Progenitor cell of endocrine pancreas (in vitro differentiated cells): Measurements from ENCODE around the gene TMTC2. TPM values are rescaled to one million over a fixed set of nuclear protein-coding genes. Genes with fewer than 3 reads are reported as not detected.

Experiments used
- DNase-seq: peaks from one replicate; pipeline ENCODE4 v3.0.0; 2021; ENCODE audit warnings: low spot score; ENCODE audit not compliant: unreplicated experiment
- H3K27ac Mint-ChIP-seq: 2 replicates; pipeline ENCODE4 v1.8.0; 2021; ENCODE audit warnings: mild to moderate bottlenecking, moderate library complexity, mixed read lengths
- H3K27me3 Mint-ChIP-seq: 2 replicates; pipeline ENCODE4 v1.8.0; 2021; ENCODE audit warnings: mixed read lengths
- H3K36me3 Mint-ChIP-seq: 2 replicates; pipeline ENCODE4 v1.8.0; 2022; ENCODE audit warnings: mixed read lengths; ENCODE audit not compliant: insufficient read depth
- H3K4me1 Mint-ChIP-seq: 2 replicates; pipeline ENCODE4 v1.8.0; 2021; ENCODE audit warnings: low read depth, mixed read lengths
- H3K4me3 Mint-ChIP-seq: 2 replicates; pipeline ENCODE4 v1.8.0; 2021; ENCODE audit warnings: low read depth, mild to moderate bottlenecking, moderate library complexity, mixed read lengths
- H3K9me3 Mint-ChIP-seq: 2 replicates; pipeline ENCODE4 v1.8.0; 2021; ENCODE audit warnings: low read depth, mixed read lengths
- total RNA-seq: library from RNA; stranded (reverse); gene quantifications from 2 replicates; pipeline ENCODE4 v1.2.1, GENCODE V29; 2021
- TF ChIP-seq, protein P1 (sequence below): fragments of 200-600 bp; sonication (generic); IDR thresholded peaks from one replicate; pipeline ENCODE4 v1.5.0; 2021; ENCODE audit warnings: antibody characterized with exemption, mild to moderate bottlenecking; ENCODE audit not compliant: unreplicated experiment

The TMTC2 gene
- total RNA-seq, 1 donor from 2014 or later: 15.4 TPM

DNA sequence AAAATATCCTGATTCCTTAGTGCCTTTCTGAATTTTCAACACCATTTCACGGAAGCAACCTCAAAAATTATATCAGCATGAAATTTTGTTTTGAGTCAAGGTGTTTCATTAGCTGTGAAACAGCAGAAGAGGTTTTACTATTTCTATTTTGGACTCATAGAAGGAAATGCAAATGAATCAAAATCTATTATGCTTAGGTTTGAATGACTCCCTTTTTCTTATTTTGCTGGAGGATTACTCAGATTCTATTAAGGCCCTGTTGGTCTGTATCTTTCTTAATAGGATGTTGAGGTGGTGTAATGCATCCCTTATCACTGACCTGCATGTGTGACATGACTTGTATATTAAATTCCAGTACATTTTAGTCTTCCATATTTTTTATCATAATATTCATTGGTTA, 165.8 kb downstream of the TMTC2 start:
- TF ChIP-seq, protein P1, sequence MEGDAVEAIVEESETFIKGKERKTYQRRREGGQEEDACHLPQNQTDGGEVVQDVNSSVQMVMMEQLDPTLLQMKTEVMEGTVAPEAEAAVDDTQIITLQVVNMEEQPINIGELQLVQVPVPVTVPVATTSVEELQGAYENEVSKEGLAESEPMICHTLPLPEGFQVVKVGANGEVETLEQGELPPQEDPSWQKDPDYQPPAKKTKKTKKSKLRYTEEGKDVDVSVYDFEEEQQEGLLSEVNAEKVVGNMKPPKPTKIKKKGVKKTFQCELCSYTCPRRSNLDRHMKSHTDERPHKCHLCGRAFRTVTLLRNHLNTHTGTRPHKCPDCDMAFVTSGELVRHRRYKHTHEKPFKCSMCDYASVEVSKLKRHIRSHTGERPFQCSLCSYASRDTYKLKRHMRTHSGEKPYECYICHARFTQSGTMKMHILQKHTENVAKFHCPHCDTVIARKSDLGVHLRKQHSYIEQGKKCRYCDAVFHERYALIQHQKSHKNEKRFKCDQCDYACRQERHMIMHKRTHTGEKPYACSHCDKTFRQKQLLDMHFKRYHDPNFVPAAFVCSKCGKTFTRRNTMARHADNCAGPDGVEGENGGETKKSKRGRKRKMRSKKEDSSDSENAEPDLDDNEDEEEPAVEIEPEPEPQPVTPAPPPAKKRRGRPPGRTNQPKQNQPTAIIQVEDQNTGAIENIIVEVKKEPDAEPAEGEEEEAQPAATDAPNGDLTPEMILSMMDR: no peak
- H3K9me3 Mint-ChIP-seq: no peaks in the 10 kb centered on the region
- no peak for DNase-seq
- no peak overlapping the region for H3K27ac Mint-ChIP-seq
- H3K4me3 Mint-ChIP-seq: no peak overlapping the region
- no peaks in the 10 kb centered on the region for H3K27me3 Mint-ChIP-seq
- H3K4me1 Mint-ChIP-seq: no peaks in the 10 kb centered on the region
- H3K36me3 Mint-ChIP-seq: peaks cover 6% of the 10 kb centered on the region

DNA sequence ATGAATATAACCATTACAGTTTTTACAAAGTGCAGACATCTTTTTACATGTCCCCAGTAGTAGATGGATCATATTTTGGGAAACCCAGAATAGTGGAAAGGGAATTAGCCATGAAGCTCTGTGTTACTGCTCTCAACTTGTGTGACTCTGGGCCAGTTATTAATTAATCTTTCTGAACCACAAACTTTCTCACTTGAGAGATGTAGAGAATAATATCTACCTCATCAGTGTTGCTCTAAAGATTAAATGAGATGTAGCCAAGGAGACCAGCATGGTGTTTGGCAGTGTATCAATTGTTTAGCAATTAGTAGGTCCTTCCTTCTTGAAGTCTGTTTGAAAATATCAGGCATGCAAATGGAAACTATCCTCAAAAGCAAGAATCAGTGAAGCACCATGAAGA, 169.2 kb downstream of the TMTC2 start:
- Mint-ChIP-seq H3K4me3 (no peak overlapping the region), H3K27me3 (no peaks in the 10 kb centered on the region)

DNA sequence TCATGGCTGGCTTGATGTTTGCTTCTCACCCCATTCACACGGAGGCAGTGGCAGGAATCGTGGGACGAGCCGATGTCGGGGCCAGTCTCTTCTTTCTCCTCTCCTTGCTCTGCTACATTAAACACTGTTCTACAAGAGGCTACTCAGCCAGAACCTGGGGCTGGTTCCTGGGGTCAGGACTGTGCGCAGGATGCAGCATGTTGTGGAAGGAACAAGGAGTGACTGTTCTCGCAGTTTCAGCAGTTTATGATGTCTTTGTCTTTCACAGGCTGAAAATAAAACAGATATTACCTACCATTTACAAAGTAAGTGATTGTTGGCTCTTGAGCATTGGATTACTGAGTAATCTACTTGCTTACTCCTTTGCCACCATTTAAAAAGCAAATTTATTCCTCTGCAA, 170.6 kb downstream of the TMTC2 start:
- no peak for DNase-seq
- Mint-ChIP-seq H3K4me1 (no peaks in the 10 kb centered on the region), H3K27ac (no peak overlapping the region), H3K9me3 (no peaks in the 10 kb centered on the region), H3K27me3 (no peaks in the 10 kb centered on the region), H3K4me3 (no peak overlapping the region), H3K36me3 (peaks cover 8% of the 10 kb centered on the region)
- TF ChIP-seq, protein P1: no peak

More for the DNA sequence above, 169.2 kb downstream of the TMTC2 start:
- no peak for DNase-seq
- no peaks in the 10 kb centered on the region for H3K4me1 Mint-ChIP-seq
- no peaks in the 10 kb centered on the region for H3K9me3 Mint-ChIP-seq
- H3K36me3 Mint-ChIP-seq: peaks cover 8% of the 10 kb centered on the region
- TF ChIP-seq, protein P1: no peak
- no peak overlapping the region for H3K27ac Mint-ChIP-seq

DNA sequence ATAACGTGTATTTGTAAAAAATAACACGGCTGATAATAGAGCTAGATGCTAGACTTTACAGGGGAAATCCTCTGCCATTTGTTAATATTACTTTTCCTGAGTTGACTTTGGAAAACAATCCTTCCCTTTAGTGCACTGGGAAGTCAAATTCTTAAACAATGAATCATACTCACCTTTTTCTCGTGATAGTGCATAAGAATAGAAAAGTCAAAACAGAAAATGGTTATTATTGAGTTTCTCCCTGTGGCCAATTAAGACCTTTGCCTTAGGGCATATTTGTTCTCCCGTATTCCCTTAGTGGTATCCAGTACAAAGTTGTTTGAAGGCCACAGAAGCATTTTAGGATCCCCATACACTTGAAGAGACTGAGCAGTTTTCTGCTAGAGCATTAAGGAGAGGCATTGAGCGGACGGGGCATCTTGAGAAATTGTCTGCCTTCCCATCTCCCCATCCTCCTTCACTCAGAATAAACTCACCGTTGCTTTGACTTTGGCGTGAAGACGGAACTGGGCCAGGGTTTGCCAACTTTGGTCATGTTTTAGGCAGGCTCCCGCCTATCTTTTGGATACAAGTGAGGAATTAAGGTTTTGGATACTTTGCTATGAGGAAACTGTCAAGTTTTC, 171.3 kb downstream of the TMTC2 start:
- TF ChIP-seq, protein P1: no peak
- Mint-ChIP-seq H3K9me3 (no peaks in the 10 kb centered on the region), H3K27ac (no peak overlapping the region), H3K4me3 (no peak overlapping the region), H3K4me1 (no peaks in the 10 kb centered on the region), H3K27me3 (no peaks in the 10 kb centered on the region), H3K36me3 (peaks cover 8% of the 10 kb centered on the region)
- no peak for DNase-seq

DNA sequence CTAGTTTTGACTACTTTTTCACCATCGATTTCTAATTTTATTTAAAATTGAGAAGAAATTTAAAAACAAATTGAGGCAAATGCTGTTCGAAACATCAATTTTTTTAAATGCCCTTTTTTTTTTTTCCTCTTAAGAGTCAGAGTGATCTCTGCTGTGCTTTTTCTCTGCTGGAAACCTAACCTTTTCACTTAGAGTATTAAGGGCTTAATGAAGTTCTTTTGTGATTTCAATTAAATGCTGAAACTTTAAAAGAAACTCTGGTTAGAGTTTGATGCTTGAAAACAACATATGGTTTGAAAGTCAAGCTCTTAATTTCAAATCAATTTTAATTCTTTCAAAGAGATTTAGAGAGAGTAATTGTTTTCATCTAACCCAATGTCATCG, 171.8 kb downstream of the TMTC2 start:
- peaks cover 8% of the 10 kb centered on the region for H3K36me3 Mint-ChIP-seq
- H3K4me3 Mint-ChIP-seq: no peak overlapping the region
- no peak overlapping the region for H3K27ac Mint-ChIP-seq
- H3K9me3 Mint-ChIP-seq: no peaks in the 10 kb centered on the region
- TF ChIP-seq, protein P1: no peak
- H3K4me1 Mint-ChIP-seq: no peaks in the 10 kb centered on the region
- DNase-seq: no peak
- H3K27me3 Mint-ChIP-seq: no peaks in the 10 kb centered on the region
